Measurements from ENCODE around the gene ADAMTS15.

ADAMTS15 gene

DNA sequence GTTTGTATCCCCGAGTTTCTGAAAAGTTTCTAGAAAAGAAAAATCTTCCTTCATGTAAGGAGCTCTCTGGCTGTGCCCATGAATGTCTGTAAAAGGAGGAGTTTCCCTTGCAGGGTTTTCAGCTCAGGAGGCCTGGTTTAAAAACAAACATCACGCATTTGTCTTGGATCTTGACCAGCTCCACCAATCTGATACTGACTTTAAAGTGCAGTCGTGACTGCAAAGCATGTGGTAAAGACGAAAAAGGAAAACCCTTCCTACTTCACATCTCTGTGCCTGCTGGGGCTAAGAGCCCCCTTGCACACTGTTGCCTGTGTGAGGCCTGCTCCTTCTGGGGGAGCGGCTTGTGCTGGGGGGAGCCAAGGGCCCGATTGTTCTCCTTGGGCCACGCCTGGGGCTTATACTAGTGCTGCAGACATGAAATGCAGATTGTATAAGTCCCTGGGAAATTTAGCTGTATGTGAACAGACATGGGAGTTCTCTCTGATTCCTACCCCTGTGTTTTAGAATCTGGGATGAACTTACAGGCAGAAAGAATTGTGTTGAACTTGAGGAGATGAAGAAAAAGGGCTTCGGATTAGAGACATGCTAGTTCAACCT, 62.1 kb downstream of the ADAMTS15 start:
- DNase-seq (ENCODE audit: extremely low read depth, low read depth) = no peak
- no peak overlapping the region for H3K4me3 ChIP-seq (replicated peaks; ENCODE audit: low read depth, low read length)
- TF ChIP-seq, protein P1, sequence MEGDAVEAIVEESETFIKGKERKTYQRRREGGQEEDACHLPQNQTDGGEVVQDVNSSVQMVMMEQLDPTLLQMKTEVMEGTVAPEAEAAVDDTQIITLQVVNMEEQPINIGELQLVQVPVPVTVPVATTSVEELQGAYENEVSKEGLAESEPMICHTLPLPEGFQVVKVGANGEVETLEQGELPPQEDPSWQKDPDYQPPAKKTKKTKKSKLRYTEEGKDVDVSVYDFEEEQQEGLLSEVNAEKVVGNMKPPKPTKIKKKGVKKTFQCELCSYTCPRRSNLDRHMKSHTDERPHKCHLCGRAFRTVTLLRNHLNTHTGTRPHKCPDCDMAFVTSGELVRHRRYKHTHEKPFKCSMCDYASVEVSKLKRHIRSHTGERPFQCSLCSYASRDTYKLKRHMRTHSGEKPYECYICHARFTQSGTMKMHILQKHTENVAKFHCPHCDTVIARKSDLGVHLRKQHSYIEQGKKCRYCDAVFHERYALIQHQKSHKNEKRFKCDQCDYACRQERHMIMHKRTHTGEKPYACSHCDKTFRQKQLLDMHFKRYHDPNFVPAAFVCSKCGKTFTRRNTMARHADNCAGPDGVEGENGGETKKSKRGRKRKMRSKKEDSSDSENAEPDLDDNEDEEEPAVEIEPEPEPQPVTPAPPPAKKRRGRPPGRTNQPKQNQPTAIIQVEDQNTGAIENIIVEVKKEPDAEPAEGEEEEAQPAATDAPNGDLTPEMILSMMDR (IDR thresholded peaks at IDR 0.05; ENCODE audit: low read depth, low read length, missing control alignments) = no peak

GRCh38 chr11:130511765-130512164, 63.3 kb downstream of the ADAMTS15 start:
- no peak overlapping the region for H3K4me3 ChIP-seq (replicated peaks; ENCODE audit: low read depth, low read length)
- TF ChIP-seq, protein P1 (IDR thresholded peaks at IDR 0.05; ENCODE audit: low read depth, low read length, missing control alignments) = no peak
- no peak for DNase-seq (ENCODE audit: extremely low read depth, low read depth)

DNA sequence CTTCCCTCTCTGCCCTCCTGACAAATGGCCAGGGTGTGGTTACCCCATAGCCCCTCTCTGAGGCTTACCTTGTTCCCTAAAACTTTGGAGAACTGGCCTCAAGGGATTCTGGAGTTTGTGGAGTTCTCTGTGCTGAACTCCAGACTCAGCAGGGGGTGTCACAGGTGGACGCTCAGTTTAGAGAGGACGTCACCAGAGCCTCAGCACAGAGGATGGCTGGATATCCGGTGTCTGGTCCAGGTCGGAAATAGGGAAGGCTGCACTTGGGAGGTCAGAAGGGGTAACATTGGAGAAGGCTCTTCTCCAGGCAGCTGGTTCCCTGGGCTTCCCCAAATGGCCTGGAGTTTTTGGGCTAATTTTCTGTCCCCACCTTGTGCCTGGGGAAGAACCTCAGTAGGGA, 64.2 kb downstream of the ADAMTS15 start:
- no peak for DNase-seq (ENCODE audit: extremely low read depth, low read depth)
- H3K4me3 ChIP-seq (replicated peaks; ENCODE audit: low read depth, low read length) = no peak overlapping the region
- TF ChIP-seq, protein P1 (IDR thresholded peaks at IDR 0.05; ENCODE audit: low read depth, low read length, missing control alignments) = no peak

DNA sequence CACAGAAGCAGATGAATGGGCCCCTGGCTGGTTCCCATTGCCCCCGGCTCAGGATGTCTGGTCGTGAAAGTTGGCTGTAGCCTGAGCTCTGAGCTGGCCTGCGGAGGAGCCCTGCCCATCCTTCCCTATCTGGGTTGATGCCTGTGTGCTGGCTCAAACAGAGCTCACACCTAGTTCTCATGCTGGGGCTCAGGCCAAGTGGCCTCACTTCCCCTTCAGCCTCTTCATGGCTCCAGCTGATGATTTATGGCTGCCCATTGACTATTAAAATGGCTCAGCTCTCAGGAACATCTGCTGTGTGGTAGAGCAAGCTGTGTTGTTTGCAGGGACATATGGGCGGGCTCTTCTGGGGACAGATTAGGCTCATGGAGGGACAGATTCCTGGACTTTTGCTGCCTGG, 64.7 kb downstream of the ADAMTS15 start:
- H3K4me3 ChIP-seq (replicated peaks; ENCODE audit: low read depth, low read length) = no peak overlapping the region
- TF ChIP-seq, protein P1 (IDR thresholded peaks at IDR 0.05; ENCODE audit: low read depth, low read length, missing control alignments) = no peak
- DNase-seq (ENCODE audit: extremely low read depth, low read depth) = no peak

- no peak for DNase-seq (ENCODE audit: extremely low read depth, low read depth)
- no peak overlapping the region for H3K4me3 ChIP-seq (replicated peaks; ENCODE audit: low read depth, low read length)
- TF ChIP-seq, protein P1 (IDR thresholded peaks at IDR 0.05; ENCODE audit: low read depth, low read length, missing control alignments) = no peak
Measured at GRCh38 chr11:130514316-130514715, 65.9 kb downstream of the ADAMTS15 start.

DNA sequence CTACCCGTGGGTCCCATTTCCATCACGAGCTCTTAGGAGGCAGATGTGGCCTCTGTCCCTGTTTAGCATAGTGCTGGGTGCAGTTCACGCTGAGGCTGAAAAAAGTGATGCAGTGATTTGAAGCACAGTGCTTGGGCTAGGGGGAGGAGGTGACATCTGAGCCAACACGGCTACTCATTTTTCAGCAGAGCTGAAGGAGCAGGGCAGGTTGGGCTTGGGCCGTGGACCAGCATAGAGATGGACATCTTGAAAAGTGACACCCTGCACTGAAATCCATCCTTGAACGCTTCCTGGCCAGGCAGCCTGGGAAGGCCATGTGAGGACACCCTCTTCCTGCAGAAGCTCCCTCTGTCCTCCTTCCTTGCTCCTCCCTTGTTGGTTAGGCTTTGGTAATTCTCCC, 66.4 kb downstream of the ADAMTS15 start:
- no peak for DNase-seq (ENCODE audit: extremely low read depth, low read depth)
- TF ChIP-seq, protein P1 (IDR thresholded peaks at IDR 0.05; ENCODE audit: low read depth, low read length, missing control alignments) = no peak
- no peak overlapping the region for H3K4me3 ChIP-seq (replicated peaks; ENCODE audit: low read depth, low read length)
